Left lobe of liver (tissue), 2 donors: ENCODE measurements around the gene TXNL4A. TPM values are rescaled to one million over a fixed set of nuclear protein-coding genes. Genes with fewer than 3 reads are reported as not detected.

Experiments
- ATAC-seq: fragments of 200-7000 bp; cut with Tn5 transposase; one replicate; pipeline ENCODE4 v1.9.1; 2020; ENCODE audit warnings: mild to moderate bottlenecking, moderate library complexity
- DNase-seq: peaks from one replicate; pipeline ENCODE4 v3.0.0-alpha.2; 2020; ENCODE audit warnings: low spot score
- total RNA-seq: library from RNA; stranded (reverse); gene quantifications from one replicate; pipeline ENCODE4 v1.2.1, GENCODE V29; 2021
- donor health status: DM: no; HTN: no; CAD: no; lungs with moderate emphysema.
- donor health status: DM: no; HTN: yes; CAD: no.

TXNL4A gene
- total RNA-seq, 1 donor from 2014 or later, result 48.3 TPM

GRCh38 chr18:79950515-79951341, 37.6 kb downstream of the TXNL4A start:
- ATAC-seq (peak; percentile 3), DNase-seq (peak; percentile 52)

GRCh38 chr18:79949697-79950487, 38.5 kb downstream of the TXNL4A start:
- ATAC-seq, result no peak
- DNase-seq, result peak; percentile 49

GRCh38 chr18:79948719-79949411, 39.5 kb downstream of the TXNL4A start:
- ATAC-seq (no peak), DNase-seq (peak; percentile 50)

GRCh38 chr18:79947881-79948610, 40.3 kb downstream of the TXNL4A start:
- peak; percentile 27 for ATAC-seq
- DNase-seq, result peak; percentile 92

- ATAC-seq, result peak; percentile 6
- peak; percentile 55 for DNase-seq
These were observed 41.2 kb downstream of the TXNL4A start for GRCh38 chr18:79947054-79947755.

- ATAC-seq (no peak), DNase-seq (peak; percentile 48)
These were observed 43.0 kb downstream of the TXNL4A start for GRCh38 chr18:79945118-79946042.

- DNase-seq (no peak), ATAC-seq (no peak)
These were observed 43.6 kb downstream of the TXNL4A start for GRCh38 chr18:79944746-79945117.

- ATAC-seq (peak; percentile 27), DNase-seq (peak; percentile 79)
These were observed 44.1 kb downstream of the TXNL4A start for GRCh38 chr18:79944126-79944731.

GRCh38 chr18:79943608-79944125, 44.7 kb downstream of the TXNL4A start:
- DNase-seq (no peak), ATAC-seq (no peak)

GRCh38 chr18:79942786-79943607, 45.4 kb downstream of the TXNL4A start:
- DNase-seq, result peak; percentile 49
- peak; percentile 3 for ATAC-seq

GRCh38 chr18:79942211-79942610, 46.2 kb downstream of the TXNL4A start:
- ATAC-seq, result no peak

GRCh38 chr18:79941473-79942119, 46.8 kb downstream of the TXNL4A start:
- peak; percentile 47 for ATAC-seq
- peak; percentile 83 for DNase-seq

More at GRCh38 chr18:79942211-79942610, 46.2 kb downstream of the TXNL4A start:
- DNase-seq, result peak; percentile 44

- peak; percentile 46 for DNase-seq
- ATAC-seq, result peak; percentile 0
These were observed 47.4 kb downstream of the TXNL4A start for GRCh38 chr18:79940814-79941472.

- DNase-seq (peak; percentile 88), ATAC-seq (peak; percentile 44)
These were observed 48.1 kb downstream of the TXNL4A start for GRCh38 chr18:79940126-79940813.

GRCh38 chr18:79939096-79939495, 49.3 kb downstream of the TXNL4A start:
- DNase-seq (peak; percentile 12), ATAC-seq (no peak)

GRCh38 chr18:79938196-79938595, 50.2 kb downstream of the TXNL4A start:
- no peak for ATAC-seq
- peak; percentile 49 for DNase-seq
